Smooth muscle cell (in vitro differentiated cells): ENCODE data around the gene PRDM16. TPM values are rescaled to one million over a fixed set of nuclear protein-coding genes. Genes with fewer than 3 reads are reported as not detected.

Experiments used
- DNase-seq: peaks from one replicate; lab custom pipeline; 2025; ENCODE audit not compliant: unreplicated experiment; lab: John Stamatoyannopoulos, UW
- H2AFZ ChIP-seq: fragments of 200-600 bp; sonication (generic); 2 replicates; pipeline ENCODE4 v1.6.0; 2016; ENCODE audit warnings: antibody characterized with exemption, low read depth, mild to moderate bottlenecking
- H3F3A ChIP-seq: fragments of 200-600 bp; sonication (generic); 2 replicates; pipeline ENCODE4 v1.6.0; 2017; ENCODE audit warnings: antibody characterized with exemption, low read depth
- H3K27ac ChIP-seq: fragments of 200-600 bp; sonication (generic); 2 replicates; pipeline ENCODE4 v1.5.1; 2016; ENCODE audit warnings: low read depth, mild to moderate bottlenecking
- H3K27me3 ChIP-seq: fragments of 200-600 bp; sonication (generic); 2 replicates; pipeline ENCODE4 v1.6.1; 2016; ENCODE audit warnings: low read depth, mild to moderate bottlenecking
- H3K36me3 ChIP-seq: fragments of 200-600 bp; sonication (generic); 2 replicates; pipeline ENCODE4 v1.5.1; 2016; ENCODE audit warnings: low read depth
- H3K4me1 ChIP-seq: fragments of 200-600 bp; sonication (generic); 2 replicates; pipeline ENCODE4 v1.5.1; 2016; ENCODE audit warnings: low read depth
- H3K4me2 ChIP-seq: fragments of 200-600 bp; sonication (generic); 2 replicates; pipeline ENCODE4 v1.6.0; 2016; ENCODE audit warnings: mild to moderate bottlenecking
- H3K4me3 ChIP-seq: fragments of 200-600 bp; sonication (generic); 2 replicates; pipeline ENCODE4 v1.5.1; 2016; ENCODE audit warnings: mild to moderate bottlenecking
- H3K79me2 ChIP-seq: fragments of 200-600 bp; sonication (generic); 2 replicates; pipeline ENCODE4 v1.6.0; 2016; ENCODE audit warnings: low read depth, mild to moderate bottlenecking
- H3K9ac ChIP-seq: fragments of 200-600 bp; sonication (generic); 2 replicates; pipeline ENCODE4 v1.6.0; 2016; ENCODE audit warnings: low read depth
- H3K9me3 ChIP-seq: fragments of 200-600 bp; sonication (generic); replicated peaks from 2 replicates; pipeline ENCODE4 v1.5.1; 2016; ENCODE audit warnings: low read depth
- H4K20me1 ChIP-seq: fragments of 200-600 bp; sonication (generic); 2 replicates; pipeline ENCODE4 v1.6.0; 2016; ENCODE audit warnings: low read depth
- CTCF ChIP-seq: fragments of 200-600 bp; sonication (generic); IDR thresholded peaks from 2 replicates; pipeline ENCODE4 v1.5.1; 2017; ENCODE audit warnings: borderline replicate concordance, mild to moderate bottlenecking, antibody characterized with exemption; ENCODE audit not compliant: insufficient read depth, poor library complexity, severe bottlenecking
- WGBS: methylation state at CpG from one replicate; pipeline ENCODE4 v1.1.7; 2016; ENCODE audit warnings: low lambda C conversion rate; 5-methylcytosine and 5-hydroxymethylcytosine counted together
- polyA plus RNA-seq: library from polyadenylated mRNA; unstranded; fragments of >200 nt; fragmentation: Nextera tagmentation; extraction: Ambion mirVana; gene quantifications from 2 replicates; pipeline ENCODE4 v1.2.1, GENCODE V29; 2016
- total RNA-seq: library from RNA; depleted of rRNA; stranded (reverse); fragments of >200 nt; gene quantifications from 2 replicates; pipeline ENCODE4 v1.2.3, GENCODE V29; 2014

The PRDM16 gene
- total and polyA plus RNA-seq, 2 experiments from 2014 or later = 0.72 to 1.3 TPM

- no peak for DNase-seq
- H3K9ac ChIP-seq = no peak overlapping the region
- peaks cover 3% of the 10 kb centered on the region for H3K4me1 ChIP-seq
- no peak overlapping the region for H3K4me3 ChIP-seq
- H3K36me3 ChIP-seq = no peaks in the 10 kb centered on the region
- no peaks in the 10 kb centered on the region for H3K27me3 ChIP-seq
- no peak overlapping the region for H3K27ac ChIP-seq
- H3K4me2 ChIP-seq = no peak overlapping the region
- no peak overlapping the region for H2AFZ ChIP-seq
- no peak for TF ChIP-seq CTCF
- no peaks in the 10 kb centered on the region for H4K20me1 ChIP-seq
- 75% methylated on average over 42 of the region's 42 CpGs for WGBS
- peaks cover 7% of the 10 kb centered on the region for H3F3A ChIP-seq
- no peaks in the 10 kb centered on the region for H3K9me3 ChIP-seq
- no peaks in the 10 kb centered on the region for H3K79me2 ChIP-seq
Observed at GRCh38 chr1:3366126-3367051, 297.4 kb downstream of the PRDM16 start.

GRCh38 chr1:3367376-3367775, 298.4 kb downstream of the PRDM16 start:
- Histone ChIP-seq H3K36me3 (no peaks in the 10 kb centered on the region), H4K20me1 (no peaks in the 10 kb centered on the region), H3K4me3 (no peak overlapping the region), H3K27ac (no peak overlapping the region), H2AFZ (no peak overlapping the region), H3K9ac (no peak overlapping the region), H3K9me3 (no peaks in the 10 kb centered on the region), H3K4me2 (no peak overlapping the region), H3K79me2 (no peaks in the 10 kb centered on the region), H3K4me1 (peaks cover 3% of the 10 kb centered on the region), H3K27me3 (no peaks in the 10 kb centered on the region), H3F3A (peaks cover 7% of the 10 kb centered on the region)
- WGBS = 89% methylated on average over 11 of the region's 11 CpGs
- DNase-seq = no peak
- no peak for TF ChIP-seq CTCF

GRCh38 chr1:3368059-3368458, 299.1 kb downstream of the PRDM16 start:
- TF ChIP-seq CTCF = no peak
- H4K20me1 ChIP-seq = no peaks in the 10 kb centered on the region
- H3K79me2 ChIP-seq = no peaks in the 10 kb centered on the region
- 94% methylated on average over 14 of the region's 14 CpGs for WGBS
- H3K9ac ChIP-seq = no peak overlapping the region
- H3K27ac ChIP-seq = no peak overlapping the region
- H3F3A ChIP-seq = peaks cover 7% of the 10 kb centered on the region
- H3K4me3 ChIP-seq = no peak overlapping the region
- no peak overlapping the region for H3K4me2 ChIP-seq
- no peaks in the 10 kb centered on the region for H3K27me3 ChIP-seq
- no peaks in the 10 kb centered on the region for H3K36me3 ChIP-seq
- no peak for DNase-seq
- peaks cover 3% of the 10 kb centered on the region for H3K4me1 ChIP-seq
- H2AFZ ChIP-seq = no peak overlapping the region
- no peaks in the 10 kb centered on the region for H3K9me3 ChIP-seq
